NCI-H526 treated with DMSO at 0.1 percent for 48 hours (cell line): ENCODE results near the gene CHL1.

Experiments used
- DNase-seq: peaks from one replicate; lab custom pipeline; 2025; lab: John Stamatoyannopoulos, UW

The CHL1 gene

DNA sequence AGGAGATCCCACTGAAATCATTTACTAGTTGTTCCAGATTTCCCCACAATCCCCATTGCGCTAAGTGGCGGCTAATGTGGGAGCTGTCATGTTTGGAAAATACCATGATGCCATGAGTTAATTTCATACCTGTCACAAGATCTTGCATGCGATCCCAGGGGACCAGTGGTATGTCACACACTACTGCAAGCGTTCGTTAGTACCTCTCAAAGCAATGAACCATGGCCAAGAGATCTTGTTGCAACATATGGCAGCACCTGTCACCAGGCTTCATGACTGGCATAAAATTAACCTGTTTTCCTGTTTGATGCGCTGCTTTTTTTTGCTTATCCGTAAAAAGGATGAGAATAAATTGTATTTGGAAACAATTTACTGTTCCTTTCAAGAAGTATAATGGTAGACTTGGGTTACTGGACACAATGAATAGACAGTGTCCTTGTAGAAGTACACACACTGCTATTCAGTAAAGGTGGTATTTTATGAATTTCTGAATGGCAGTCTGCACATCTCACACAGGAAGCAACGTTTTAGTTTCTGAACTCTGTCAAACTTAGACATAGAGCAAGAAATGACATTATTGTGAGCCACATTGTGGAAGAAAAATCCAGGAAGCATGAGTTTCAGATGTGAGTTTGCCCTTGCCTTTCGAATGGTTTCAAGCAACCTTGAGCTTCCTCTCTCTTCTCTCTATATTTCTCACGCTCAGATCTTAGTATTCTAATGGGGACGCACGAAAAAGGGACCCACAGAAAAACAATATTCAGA lies 81.9 kb downstream of the CHL1 start:
- peak; percentile 13 for DNase-seq

DNA sequence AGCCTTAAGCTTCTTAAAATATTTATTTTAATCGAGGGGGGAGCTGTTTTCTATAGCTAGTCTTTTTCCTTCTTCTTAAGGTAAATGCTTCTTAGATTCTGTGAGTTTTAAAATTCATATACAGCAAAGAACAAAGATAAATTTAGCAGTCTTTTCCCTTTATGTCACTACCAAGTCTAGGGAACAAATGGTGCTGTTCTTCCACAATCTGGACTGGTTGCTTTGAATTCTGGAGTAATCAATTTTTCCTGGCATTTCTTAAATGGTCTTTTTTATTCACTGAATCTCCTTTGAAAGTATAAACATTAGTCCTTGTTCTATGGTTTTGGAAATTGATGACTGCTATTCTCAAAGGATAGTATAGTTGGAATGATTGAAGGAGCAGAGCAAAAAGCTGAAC lies 82.8 kb downstream of the CHL1 start:
- no peak for DNase-seq

DNA sequence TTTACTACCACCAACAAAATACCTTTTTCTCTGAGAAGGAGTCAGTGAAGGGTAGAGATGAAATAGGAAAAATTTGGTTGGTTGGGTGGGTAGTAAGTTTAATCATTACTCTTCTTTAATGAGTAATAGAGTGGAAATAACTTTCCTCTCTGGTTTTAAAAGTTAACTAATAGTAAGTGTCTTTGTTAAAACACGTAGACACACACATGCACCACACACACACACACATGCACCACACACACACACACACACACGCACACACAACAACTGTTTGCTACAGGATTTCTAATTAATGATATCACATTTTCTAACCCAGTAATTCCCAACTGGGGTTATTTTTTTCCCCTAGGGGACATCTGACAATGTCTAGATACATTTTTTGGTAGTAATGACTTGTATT lies 84.1 kb downstream of the CHL1 start:
- no peak for DNase-seq

DNA sequence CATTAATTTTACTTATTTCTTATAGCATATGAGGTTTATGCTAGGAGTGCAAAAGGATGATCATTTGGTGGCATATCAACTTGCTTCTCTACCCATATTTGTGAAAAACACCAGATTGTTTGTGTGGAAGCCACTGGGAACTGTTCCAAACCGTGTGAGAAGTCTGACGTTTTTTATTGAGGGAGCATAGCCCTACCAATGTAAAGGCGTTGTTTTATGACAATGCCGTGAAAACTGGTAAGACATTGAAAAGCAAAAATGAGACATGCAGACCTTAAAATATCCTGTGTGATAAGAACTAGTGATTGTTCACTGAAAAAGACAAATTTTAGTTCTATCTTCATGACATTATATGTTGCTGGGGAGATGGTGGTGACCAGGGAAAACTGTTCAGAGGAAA lies 87.8 kb downstream of the CHL1 start:
- no peak for DNase-seq

DNA sequence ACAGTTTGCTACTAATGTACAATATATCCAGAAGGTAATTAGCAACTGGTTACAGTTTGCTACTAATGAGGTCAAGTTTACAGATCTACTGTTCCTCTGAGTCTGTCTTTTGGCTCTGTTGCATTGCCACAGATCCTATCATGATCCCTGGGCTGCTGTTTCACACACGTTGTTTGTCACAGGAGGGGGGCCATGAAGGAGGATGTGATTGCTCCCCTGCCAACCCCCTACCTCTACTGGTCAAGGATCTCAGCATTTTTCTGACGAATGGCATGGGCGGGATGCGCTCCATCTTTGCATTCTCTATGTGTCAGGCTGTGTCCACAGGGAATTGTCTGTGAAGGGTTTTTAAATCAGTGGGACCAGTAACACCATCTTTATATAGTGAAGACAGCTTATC lies 91.9 kb downstream of the CHL1 start:
- DNase-seq, result no peak

DNA sequence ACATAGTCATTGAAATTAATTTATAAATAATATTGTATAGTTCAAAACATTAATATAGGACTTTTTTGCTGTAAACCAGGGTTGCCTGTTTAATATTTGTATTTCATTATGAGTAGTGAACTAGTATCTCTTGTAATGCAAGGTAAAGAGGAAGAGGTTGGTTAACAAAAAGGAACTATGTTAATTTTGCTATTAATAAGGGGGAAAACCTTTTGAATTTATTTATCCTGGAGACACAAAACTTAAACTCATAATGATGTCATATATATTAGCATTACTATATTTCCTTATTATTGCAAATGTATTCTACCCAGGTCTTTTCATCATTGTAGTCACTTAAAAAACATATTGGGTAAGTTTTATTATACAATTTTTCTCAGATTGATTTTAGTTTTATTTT lies 94.5 kb downstream of the CHL1 start:
- no peak for DNase-seq

DNA sequence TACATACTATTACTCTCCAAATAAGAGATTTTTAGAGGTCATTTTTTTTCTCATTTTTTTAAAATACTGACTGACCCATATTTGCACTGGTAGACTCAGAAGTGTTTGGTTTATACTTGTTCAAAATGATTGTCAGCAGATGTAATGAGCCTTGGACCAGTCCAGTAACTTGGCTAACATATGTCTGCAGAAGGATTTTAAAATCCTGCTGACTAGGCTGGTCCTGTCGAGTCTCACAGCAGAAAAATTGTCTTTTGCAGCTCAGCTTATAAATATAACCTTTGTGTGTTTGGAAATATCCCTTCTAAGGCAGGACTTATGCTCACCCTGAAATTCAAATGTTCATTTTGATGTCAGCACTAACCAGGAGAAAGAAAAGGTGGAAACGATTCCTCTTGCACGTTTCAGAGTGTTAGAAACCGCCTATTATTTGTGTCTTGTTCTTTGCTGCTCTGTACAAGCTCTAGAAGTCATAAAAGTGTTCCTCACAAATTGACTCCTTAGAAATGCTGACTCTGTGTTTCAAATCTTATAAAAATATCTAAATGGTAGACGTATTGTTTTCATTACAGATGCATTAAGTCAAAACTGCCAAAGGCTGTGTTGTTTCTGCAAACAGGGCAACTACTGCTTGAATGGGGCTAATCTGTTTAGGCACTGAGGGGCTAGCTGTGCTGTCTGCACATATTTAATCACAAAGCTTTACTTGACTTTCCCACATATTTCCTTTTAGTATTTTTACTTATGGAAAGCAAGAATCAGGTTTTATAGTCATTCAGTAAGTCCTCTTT lies 95.3 kb downstream of the CHL1 start:
- DNase-seq, result no peak

DNA sequence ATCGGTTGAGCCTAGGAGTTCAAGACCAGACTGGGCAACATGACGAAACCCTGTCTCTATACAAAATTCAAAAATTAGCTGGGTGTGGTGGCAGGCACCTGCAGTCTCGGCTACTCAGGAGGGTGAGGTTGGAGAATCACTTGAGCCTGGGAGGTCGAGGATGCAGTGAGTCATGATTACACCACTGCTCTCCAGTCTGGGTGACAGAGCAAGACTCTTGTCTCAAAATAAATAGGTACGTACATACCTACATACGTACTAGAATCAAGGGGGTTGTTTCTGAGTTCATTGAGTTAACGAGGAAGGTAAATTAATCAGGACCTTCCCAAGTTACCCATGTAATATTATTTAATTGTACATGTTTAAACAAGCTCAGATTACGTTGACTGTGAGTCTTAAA lies 97.5 kb downstream of the CHL1 start:
- DNase-seq, result no peak

DNA sequence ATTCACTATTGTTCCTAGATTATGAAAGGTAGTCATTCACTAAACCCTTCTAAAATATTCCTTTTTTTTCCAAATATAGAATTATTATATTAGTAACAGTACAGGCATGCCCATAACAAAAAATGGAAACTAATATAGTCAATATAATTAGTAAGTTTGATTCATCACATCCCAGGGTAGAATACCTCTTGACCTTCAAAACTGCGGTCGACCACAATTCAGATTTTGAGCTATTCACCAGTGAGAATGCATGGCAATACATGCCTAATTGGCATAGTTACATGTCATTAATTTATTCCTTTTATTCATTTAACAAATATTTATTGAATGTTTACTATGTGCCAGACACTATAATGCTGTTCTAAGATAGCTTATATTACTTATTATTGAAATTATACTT lies 98.0 kb downstream of the CHL1 start:
- no peak for DNase-seq

DNA sequence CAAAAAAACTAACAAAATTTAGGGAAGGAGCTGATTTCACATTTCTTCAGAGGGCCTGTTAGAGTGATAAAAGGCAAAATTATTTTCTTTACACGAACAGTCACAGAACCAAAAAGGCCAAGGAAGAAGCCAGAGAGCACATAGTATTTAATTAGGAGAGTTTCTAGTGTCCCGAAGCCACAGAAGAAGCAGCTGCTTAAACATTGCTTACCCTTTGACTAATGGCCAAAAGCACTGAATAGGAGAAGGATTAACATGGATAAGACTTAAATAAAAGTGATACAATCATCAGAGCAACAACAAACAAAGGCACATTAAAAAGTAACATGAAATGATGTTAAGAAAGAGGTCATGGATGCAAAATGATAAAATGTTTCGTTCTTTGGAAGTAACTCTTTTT lies 98.6 kb downstream of the CHL1 start:
- no peak for DNase-seq

DNA sequence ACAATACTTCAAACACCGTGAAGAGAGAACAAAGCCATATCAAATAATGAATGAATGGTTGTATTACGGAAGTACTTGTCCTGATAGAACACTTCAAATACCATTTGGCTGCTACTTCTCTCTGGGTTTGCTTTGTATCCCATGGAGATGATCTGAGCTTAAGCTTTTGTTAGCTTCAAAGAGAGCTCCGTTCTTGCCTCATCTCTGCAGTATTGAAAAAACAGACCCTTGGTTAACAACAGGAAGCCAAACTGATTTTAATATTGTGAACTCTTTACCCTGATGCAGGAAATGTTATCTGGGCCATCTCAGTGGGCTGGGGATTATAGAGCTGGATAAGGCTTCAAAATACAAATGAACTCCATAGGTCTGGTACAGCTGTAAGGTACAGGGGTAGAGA lies 101.0 kb downstream of the CHL1 start:
- DNase-seq, result no peak

DNA sequence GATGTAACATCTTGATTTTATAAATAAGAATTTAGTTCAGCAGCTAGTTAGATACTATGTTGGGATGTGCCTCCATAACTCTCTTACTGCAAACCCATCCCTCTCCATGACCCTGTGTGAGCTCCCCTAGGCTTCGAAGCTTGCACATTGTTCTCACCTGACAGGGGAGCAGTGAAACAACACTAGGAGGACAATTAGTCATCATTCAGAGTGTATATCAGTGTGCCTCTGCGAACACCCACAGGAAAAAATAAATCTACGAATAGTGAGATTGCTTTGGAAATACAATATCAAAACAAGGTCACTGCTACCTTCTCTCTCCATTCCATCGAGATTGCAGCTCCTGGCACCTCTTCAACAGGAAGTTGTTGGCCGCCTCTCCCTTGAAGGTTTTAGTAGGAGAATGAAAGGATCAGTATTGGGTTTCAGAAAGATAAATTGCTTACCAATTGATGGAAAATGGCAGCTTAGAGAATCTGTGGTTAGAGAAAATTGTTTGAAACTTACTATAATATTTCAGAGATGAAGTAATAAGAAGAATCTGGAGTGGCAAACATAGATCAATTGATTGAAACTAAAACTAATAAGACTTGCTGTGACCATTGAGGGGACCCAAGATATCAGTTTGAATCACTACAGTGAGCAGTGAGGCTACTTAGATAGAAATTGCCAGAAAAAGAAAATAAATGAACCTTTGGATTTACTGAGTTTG lies 103.2 kb downstream of the CHL1 start:
- no peak for DNase-seq

DNA sequence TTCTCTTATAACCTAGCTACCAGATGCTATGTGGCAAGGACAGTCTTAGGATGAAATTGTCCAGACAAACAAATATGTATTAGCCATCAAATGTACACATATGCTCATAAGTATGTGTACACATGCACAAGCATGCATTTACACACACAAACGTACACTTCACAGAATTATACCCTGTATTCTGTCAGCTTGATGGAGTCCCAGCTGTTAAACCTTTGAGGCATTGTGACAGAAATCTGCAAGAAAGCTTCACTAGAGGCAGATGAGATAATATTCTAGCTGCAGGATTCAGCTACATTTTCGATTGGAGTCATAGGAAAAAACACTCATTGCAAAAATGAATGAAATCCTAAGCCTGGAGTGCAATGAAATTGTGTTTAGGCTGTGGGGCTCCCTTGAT lies 110.6 kb downstream of the CHL1 start:
- DNase-seq, result no peak

DNA sequence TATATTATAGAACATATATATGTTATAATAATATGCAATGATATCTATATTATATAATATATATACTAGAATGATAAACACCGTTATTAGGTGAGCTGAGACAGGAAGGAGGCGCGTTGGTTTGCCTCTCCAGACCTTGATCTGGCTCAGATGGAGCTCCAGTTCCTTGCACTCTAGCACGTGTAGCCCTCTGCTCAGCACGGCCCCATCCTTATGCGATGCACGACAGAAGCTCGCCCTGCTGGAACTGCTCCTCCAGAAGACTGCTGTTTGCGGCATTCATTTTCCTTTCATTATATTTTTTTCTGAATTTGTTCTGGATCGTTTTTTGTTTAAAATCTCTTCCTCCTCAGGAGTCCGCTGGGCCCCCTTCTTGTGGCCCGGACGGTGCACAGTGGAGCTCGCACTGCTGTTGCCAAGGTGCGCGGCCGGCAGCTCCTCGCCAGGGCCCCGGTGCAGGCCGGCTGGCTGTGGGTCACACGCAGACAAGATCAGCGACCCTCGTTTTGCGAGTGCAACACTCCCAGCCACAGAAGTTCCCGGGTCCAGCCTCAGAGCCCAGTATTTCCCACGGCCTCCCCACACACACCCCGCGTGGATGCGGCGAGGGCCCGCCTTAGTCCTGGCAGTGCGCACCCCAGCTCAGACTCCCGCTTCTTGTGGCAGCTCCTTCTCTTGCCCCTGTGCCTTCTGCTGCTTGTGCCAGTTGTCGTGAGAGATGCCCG lies 112.2 kb downstream of the CHL1 start:
- no peak for DNase-seq

DNA sequence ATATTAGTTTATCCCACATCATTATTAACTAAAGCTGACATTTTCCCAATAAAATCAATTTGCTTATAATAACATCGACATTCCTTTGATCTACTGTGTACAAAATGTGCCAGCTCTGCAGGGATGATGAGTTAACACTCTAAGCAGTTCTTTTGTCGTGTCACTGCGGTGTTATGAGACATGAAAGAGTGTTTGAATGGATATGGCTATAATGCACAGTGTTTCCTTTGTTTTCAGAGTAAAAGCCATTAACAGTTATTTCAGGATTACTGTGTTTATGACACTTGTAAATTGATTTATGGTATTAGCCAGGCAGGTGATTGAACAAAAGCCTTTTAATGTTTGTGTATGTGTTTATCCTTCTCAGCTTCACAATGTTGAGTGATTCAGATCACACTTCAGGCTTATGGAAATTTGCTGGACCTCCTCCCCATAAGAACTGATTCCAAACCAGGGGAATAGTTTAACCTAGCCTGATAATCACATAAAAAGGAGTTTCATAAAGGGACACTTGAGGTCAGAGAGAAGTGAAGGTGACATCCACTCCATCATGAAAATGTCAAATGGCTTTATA lies 115.7 kb downstream of the CHL1 start:
- DNase-seq, result peak; percentile 13

DNA sequence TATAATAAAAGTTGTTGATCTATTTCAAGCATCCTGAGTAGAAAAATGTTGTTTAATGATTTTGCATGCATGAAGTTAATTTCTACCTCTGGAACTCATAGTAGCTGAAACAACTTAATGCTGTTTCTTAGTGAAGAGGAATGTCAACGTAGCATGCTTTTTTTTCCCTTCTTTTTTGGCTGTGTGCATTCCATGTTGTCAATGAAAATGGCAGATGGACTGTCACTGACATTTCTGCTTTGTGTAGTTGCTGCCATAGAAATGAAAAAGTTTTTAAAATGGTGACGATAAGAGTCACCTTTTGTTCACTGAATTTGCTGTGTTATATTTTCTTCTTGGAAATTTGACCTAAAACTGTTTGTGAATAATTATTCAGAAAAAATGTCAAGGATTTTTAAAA lies 116.3 kb downstream of the CHL1 start:
- no peak for DNase-seq

DNA sequence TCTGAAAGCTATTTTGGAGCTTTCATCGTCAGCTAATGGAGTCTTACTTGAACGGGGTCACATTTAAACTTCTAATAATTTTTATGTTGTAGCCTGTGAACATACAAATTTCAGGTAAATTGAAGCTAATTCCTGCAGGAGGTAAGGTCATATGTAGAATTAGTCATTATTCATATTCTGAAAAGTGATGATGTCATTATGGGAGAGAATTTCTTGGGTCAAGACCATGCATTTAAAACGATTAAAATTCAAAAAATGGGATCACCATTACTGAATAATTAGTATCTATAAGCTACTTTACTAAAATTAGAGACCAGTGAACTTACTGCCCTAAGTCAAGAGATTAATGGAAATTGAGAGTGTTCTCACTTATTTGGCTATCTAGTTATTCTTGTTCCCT lies 120.4 kb downstream of the CHL1 start:
- no peak for DNase-seq

DNA sequence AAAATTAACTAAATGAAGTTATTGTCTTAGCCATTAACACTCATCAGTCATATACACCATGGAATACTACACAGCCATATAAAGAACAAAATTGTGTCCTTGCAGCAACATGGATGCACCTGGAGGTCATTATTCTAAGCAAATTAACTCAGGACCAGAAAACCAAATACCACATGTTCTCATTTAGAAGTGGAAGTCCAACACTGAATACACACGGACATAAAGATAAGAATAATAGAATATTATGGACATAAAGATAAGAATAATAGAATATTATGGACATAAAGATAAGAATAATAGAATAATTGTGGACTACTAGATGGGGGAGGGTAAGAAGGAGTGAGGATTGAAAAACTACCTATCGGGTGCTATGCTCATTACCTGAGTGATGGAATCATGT lies 122.3 kb downstream of the CHL1 start:
- no peak for DNase-seq

DNA sequence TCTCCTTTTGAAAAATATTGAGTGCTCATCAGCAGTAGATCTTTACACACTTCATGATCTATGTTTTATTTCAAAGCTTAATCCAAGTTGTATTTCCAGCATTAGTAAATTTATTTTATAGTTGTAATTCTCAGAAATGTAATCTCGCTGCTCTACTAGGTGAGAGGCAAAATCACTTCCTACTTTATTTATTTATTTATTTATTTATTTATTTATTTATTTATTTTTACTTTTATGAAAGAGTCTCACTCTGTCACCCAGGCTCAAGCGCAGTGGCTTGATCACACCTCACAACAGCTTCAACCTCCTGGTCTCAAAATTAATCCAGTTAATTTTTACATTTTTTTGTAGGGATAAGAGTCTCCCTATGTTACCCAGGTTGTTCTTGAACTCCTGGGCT lies 127.9 kb downstream of the CHL1 start:
- no peak for DNase-seq

DNA sequence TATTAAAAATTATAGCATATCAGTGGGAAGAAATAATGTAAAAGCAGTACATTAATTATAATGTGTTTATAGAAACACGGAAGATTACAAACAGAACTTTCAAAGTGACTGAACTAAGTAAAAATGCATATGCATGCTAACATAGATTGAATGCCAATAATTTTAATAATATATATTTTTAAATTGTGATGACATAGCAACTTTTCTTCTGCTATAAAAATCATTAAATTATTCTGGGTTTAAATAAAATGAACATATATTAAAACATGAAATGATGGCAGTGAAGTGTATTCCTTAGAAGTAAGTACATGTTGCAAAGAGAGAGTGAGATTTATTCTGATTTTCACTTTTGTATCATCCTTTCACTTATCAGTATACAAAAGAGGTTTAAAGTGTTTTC lies 128.9 kb downstream of the CHL1 start:
- DNase-seq, result no peak

DNA sequence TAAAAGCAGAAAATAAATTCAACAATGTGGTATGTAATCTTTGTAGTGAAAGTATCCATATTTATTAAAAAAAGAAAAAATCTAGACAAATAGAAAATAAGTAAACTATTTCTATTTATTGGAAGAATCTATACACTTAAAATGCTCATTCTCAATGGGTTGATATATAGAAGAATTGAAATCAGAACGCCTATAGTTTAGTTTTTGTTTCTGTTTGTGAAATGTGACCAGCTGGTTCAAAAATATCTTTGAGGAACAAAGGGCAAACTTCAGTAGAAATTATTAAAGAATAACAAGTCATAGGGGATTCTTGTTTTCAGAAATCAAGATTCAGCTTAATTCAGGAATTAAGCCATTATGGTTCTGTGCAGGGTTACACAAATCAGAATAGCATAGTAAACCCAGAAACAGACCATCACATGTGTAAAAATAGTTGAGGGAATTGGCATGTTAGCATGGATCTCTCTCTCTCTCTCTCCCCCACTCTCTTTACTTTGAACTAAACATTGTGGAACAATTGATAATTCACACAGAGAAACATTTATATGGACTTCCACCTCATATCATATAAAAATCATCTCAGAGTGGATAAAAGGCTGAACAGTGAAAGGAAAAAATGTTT lies 134.0 kb downstream of the CHL1 start:
- DNase-seq, result no peak

DNA sequence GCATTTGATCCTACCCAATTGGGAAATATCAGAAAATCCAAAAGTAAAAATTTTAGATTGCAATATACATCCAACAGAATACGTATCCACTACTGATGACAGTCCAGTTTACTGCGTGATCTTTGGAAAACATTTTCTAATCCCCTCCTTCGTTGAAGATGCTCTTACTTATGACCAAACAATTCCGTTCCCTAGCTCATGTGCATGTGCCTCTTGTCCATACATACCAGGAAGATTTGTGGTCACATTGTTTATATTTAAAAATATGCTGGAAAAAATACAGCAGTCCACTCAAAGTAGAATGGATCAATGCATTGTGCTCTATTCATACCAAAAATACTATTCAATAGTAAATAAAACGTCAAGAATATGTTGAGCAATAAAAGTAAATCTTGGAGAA lies 135.3 kb downstream of the CHL1 start:
- no peak for DNase-seq
